Ovary (tissue), 9 donors: ENCODE measurements around the gene TSC22D2. TPM values are rescaled to one million over a fixed set of nuclear protein-coding genes. Genes with fewer than 3 reads are reported as not detected.

Experiments used
- DNase-seq, 5 donors: peaks; one replicate each; pipeline ENCODE4 v3.0.0-alpha.2; 2019 to 2020
- H3K27ac ChIP-seq, 2 donors: fragments of 200-600 bp; one replicate each; pipeline versions ENCODE4 v1.5.1 to v1.8.0; 2019 to 2022
- H3K27me3 ChIP-seq: fragments of 200-600 bp; one replicate; pipeline ENCODE4 v1.8.0; 2022
- H3K36me3 ChIP-seq: fragments of 200-600 bp; sonication (generic); one replicate; pipeline ENCODE4 v1.5.1; 2019
- H3K4me1 ChIP-seq: one replicate; pipeline ENCODE4 v1.8.1; 2013; ENCODE audit warnings: mild to moderate bottlenecking, moderate library complexity; ENCODE audit not compliant: insufficient read depth
- H3K4me3 ChIP-seq: fragments of 200-600 bp; sonication (generic); one replicate; pipeline ENCODE4 v1.5.1; 2017
- H3K9me3 ChIP-seq, 2 donors: fragments of 200-600 bp in 1 of 2; sonication (generic) in 1 of 2; one replicate each; pipeline versions ENCODE4 v1.5.1 to v1.8.1; 2013 to 2019; ENCODE audit warnings: mild to moderate bottlenecking in 1 of 2, moderate library complexity in 1 of 2
- EP300 ChIP-seq: sonication (generic); formaldehyde crosslinking; IDR thresholded peaks from one replicate; pipeline ENCODE4 v1.6.1; 2017; ENCODE audit warnings: antibody characterized with exemption
- POLR2A ChIP-seq: fragments of 450-650 bp; IDR thresholded peaks from one replicate; pipeline ENCODE4 v1.6.1; 2017; ENCODE audit warnings: antibody characterized with exemption, mild to moderate bottlenecking, moderate library complexity
- WGBS, 3 donors: extraction: QIAGEN DNeasy Blood & Tissue Kit in 1 of 3; methylation state at CpG; one replicate each; pipeline versions ENCODE4 v1.1.5 to v1.1.7; 2013 to 2017; 5-methylcytosine and 5-hydroxymethylcytosine counted together
- intact Hi-C, 4 donors: fragments of 100-400 bp; cut with DNase I; formaldehyde crosslinking; loops; one replicate each; pipeline versions ENCODE4 v1.11.0 to v1.15.1; 2022 to 2023
- polyA plus RNA-seq, 2 donors: library from polyadenylated mRNA; stranded (reverse); fragments of 200-250 nt in 1 of 2; fragments of 350-450 nt in 1 of 2; fragmentation: Illumina TruSeq in 1 of 2; extraction: RNeasy Lipid Tissue Mini Kit (QIAGEN cat#74804) in 1 of 2; gene quantifications; one replicate each; pipeline ENCODE4 v1.2.3, GENCODE V29; 2013 to 2014
- total RNA-seq, 7 donors: library from RNA; depleted of rRNA in 2 of 7; stranded (reverse); fragments of >200 nt in 2 of 7; fragmentation: NEBNext Ultra II Directional in 3 of 7; extraction: Animal tissue kit (Norgen Biotek cat#: 25700) in 3 of 7; gene quantifications; one replicate each; pipeline versions ENCODE4 v1.1.0 to v1.2.4, GENCODE V29; 2016 to 2023
- TF ChIP-seq, protein P1 (sequence below), 3 donors: fragments of 450-650 bp in 2 of 3; fragments of 200-600 bp in 1 of 3; IDR thresholded peaks; one replicate each; pipeline versions ENCODE4 v1.5.1 to v1.8.0; 2016 to 2022; ENCODE audit warnings: antibody characterized with exemption in 3 of 3, mild to moderate bottlenecking in 1 of 3
- donor health status: DM: no; HTN: no; CAD: no; lungs with moderate emphysema.
- donor health status: DM: no; HTN: no; CAD: no.
- donor health status: Bipolar disorder and iron deficiency.
- donor health status: DM: yes; HTN: yes; CAD: no.
- donor health status: DM: no; HTN: no; CAD: no.
- donor health status: DM: yes; HTN: yes; CAD: no.

TSC22D2 gene
- total and polyA plus RNA-seq, 9 donors = 11.2 to 33.4 (median 23.1) TPM

DNA sequence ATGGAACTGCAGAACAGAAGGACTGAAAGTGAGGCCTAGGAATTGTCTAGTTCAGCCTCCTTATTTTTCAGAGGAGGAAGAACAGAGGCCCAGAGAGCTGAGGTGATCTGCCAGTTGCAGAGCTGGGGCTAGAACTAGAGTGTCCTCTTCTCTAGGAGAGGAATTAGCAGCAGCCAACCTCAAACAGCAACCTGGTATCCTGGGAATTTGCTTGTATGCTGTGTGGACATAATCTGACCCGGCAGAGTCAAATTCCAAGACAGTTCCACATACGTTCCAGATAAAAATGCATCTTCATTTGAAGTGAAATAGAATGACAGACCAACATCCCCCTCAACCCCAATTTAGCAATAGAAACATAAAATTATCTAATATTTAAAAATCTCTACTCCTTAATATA, 13.5 kb upstream of the TSC22D2 start:
- TF ChIP-seq EP300 = no peak
- TF ChIP-seq POLR2A = no peak
- TF ChIP-seq, protein P1, sequence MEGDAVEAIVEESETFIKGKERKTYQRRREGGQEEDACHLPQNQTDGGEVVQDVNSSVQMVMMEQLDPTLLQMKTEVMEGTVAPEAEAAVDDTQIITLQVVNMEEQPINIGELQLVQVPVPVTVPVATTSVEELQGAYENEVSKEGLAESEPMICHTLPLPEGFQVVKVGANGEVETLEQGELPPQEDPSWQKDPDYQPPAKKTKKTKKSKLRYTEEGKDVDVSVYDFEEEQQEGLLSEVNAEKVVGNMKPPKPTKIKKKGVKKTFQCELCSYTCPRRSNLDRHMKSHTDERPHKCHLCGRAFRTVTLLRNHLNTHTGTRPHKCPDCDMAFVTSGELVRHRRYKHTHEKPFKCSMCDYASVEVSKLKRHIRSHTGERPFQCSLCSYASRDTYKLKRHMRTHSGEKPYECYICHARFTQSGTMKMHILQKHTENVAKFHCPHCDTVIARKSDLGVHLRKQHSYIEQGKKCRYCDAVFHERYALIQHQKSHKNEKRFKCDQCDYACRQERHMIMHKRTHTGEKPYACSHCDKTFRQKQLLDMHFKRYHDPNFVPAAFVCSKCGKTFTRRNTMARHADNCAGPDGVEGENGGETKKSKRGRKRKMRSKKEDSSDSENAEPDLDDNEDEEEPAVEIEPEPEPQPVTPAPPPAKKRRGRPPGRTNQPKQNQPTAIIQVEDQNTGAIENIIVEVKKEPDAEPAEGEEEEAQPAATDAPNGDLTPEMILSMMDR (IDR thresholded peaks at IDR 0.05) = no peak
- no peaks in the 10 kb centered on the region for H3K27me3 ChIP-seq
- H3K36me3 ChIP-seq = no peaks in the 10 kb centered on the region
- WGBS, 3 donors = 77 to 84% (median 82%) methylated on average over 2 of the region's 2 CpGs
- intact Hi-C loops = no loop called here
- H3K4me1 ChIP-seq = no peaks in the 10 kb centered on the region
- no peak overlapping the region for H3K4me3 ChIP-seq
- DNase-seq = no peak
- H3K9me3 ChIP-seq = no peaks in the 10 kb centered on the region
- no peak overlapping the region for H3K27ac ChIP-seq

DNA sequence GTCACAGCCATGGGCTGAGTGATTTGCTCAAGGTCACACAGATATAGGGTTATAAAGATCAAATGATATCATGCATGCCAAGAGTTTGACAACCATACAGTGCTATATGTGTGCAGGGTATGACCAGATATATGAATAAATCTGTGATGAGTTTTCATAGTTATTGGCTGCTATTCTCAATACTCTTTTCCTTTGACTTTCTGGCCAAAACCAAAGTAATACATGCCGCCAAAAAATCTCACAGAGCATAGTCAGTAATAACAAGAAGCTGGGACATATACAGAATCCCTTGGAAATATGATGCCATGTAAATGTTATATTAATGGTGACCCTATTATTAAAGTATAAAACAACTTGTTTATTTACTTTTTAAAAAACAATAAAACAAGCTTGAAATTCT, 11.6 kb upstream of the TSC22D2 start:
- H3K36me3 ChIP-seq = no peaks in the 10 kb centered on the region
- H3K27me3 ChIP-seq = no peaks in the 10 kb centered on the region
- no peak overlapping the region for H3K27ac ChIP-seq
- H3K4me3 ChIP-seq = no peak overlapping the region
- no peaks in the 10 kb centered on the region for H3K4me1 ChIP-seq
- DNase-seq = no peak
- H3K9me3 ChIP-seq = no peaks in the 10 kb centered on the region
- intact Hi-C loops = no loop called here
- TF ChIP-seq EP300 (no peak), POLR2A (no peak)
- TF ChIP-seq, protein P1 (IDR thresholded peaks at IDR 0.05) = no peak
- 38 to 81% (median 43%) methylated on average over 1 of the region's 1 CpG for WGBS, 3 donors

- intact Hi-C loops = no loop called here
- Histone ChIP-seq H3K4me1 (no peaks in the 10 kb centered on the region), H3K9me3 (no peaks in the 10 kb centered on the region), H3K36me3 (no peaks in the 10 kb centered on the region), H3K27ac (no peak overlapping the region), H3K27me3 (no peaks in the 10 kb centered on the region), H3K4me3 (no peak overlapping the region)
- TF ChIP-seq EP300 (no peak), POLR2A (no peak)
- TF ChIP-seq, protein P1 (IDR thresholded peaks at IDR 0.05) = no peak
- 11 to 16% (median 13%) methylated on average over 3 of the region's 3 CpGs for WGBS, 3 donors
- DNase-seq = no peak
These were observed 11.0 kb upstream of the TSC22D2 start for GRCh38 chr3:150396956-150397550.

DNA sequence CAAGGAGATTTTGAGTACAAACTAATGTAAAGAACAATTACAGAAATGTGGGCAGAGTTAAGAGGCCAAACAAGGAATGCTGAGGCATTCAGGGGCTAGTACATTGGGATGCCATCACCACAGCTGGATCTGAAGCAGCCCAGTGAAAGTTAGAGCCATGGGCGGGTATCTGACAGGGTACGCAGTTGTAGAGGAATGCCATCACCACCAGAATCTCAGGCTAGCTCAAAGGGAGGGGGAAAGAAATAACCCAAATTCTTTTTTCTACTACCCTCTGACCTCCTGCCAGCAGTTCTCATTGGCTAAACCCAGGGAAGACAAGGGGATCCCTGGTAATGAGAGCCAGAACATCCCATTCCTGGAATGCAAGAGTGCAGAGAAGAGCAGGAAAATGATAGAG, 9.0 kb upstream of the TSC22D2 start:
- TF ChIP-seq, protein P1 (IDR thresholded peaks at IDR 0.05) = no peak
- TF ChIP-seq EP300 (no peak), POLR2A (no peak)
- no peak for DNase-seq
- no peak overlapping the region for H3K4me3 ChIP-seq
- no peaks in the 10 kb centered on the region for H3K27me3 ChIP-seq
- H3K4me1 ChIP-seq = no peaks in the 10 kb centered on the region
- H3K36me3 ChIP-seq = no peaks in the 10 kb centered on the region
- no peaks in the 10 kb centered on the region for H3K9me3 ChIP-seq
- 93 to 100% (median 94%) methylated on average over 2 of the region's 2 CpGs for WGBS, 3 donors
- no peak overlapping the region for H3K27ac ChIP-seq
- intact Hi-C loops = no loop called here
